Mucosa of descending colon (tissue), 3 donors: ENCODE data around the gene COL1A1. TPM values are rescaled to one million over a fixed set of nuclear protein-coding genes. Genes with fewer than 3 reads are reported as not detected.
A peak's percentile ranks its signal among the peaks of the same experiment; 100 is the strongest.

ENCODE experiments used
- ATAC-seq: fragments of 200-7000 bp; cut with Tn5 transposase; one replicate; pipeline ENCODE4 v1.9.1; 2020; ENCODE audit warnings: mild to moderate bottlenecking, moderate library complexity
- DNase-seq, 3 donors: peaks; one replicate each; pipeline ENCODE4 v3.0.0-alpha.2; 2020
- H3K36me3 ChIP-seq: fragments of 200-600 bp; one replicate; pipeline ENCODE4 v1.8.0; 2021; ENCODE audit warnings: low read depth, mild to moderate bottlenecking
- H3K4me1 ChIP-seq: fragments of 200-600 bp; one replicate; pipeline ENCODE4 v1.8.0; 2021; ENCODE audit warnings: low read depth, mild to moderate bottlenecking
- H3K4me3 ChIP-seq: fragments of 200-600 bp; one replicate; pipeline ENCODE4 v1.8.0; 2021; ENCODE audit warnings: mild to moderate bottlenecking
- H3K9me3 ChIP-seq: fragments of 200-600 bp; one replicate; pipeline ENCODE4 v1.8.0; 2021; ENCODE audit warnings: mild to moderate bottlenecking
- intact Hi-C, 2 donors: fragments of 100-400 bp; cut with DNase I in 1 of 2; cut with micrococcal nuclease in 1 of 2; formaldehyde crosslinking; loops; one replicate each; pipeline versions ENCODE4 v1.11.0 to v1.11.1; 2022; cut with DNase I, micrococcal nuclease
- total RNA-seq, 3 donors: library from RNA; stranded (reverse); fragmentation: NEBNext Ultra II Directional in 2 of 3; extraction: Animal tissue kit (Norgen Biotek cat#: 25700) in 2 of 3; gene quantifications; one replicate each; pipeline versions ENCODE4 v1.2.1 to v1.2.4, GENCODE V29; 2021 to 2023
- TF ChIP-seq, protein P1 (sequence below): fragments of 200-600 bp; IDR thresholded peaks from one replicate; pipeline ENCODE4 v1.8.0; 2022; ENCODE audit warnings: antibody characterized with exemption, mild to moderate bottlenecking
- donor health status: DM: no; HTN: no; CAD: no; lungs with moderate emphysema.
- donor health status: DM: no; HTN: no; CAD: no.
- donor health status: DM: no; HTN: yes; CAD: no.

COL1A1 gene
- total RNA-seq, 3 donors from 2014 or later, result 53.0 to 248 (median 160) TPM

GRCh38 chr17:50239937-50240336 is 38.5 kb upstream of the COL1A1 start:
- TF ChIP-seq, protein P1, sequence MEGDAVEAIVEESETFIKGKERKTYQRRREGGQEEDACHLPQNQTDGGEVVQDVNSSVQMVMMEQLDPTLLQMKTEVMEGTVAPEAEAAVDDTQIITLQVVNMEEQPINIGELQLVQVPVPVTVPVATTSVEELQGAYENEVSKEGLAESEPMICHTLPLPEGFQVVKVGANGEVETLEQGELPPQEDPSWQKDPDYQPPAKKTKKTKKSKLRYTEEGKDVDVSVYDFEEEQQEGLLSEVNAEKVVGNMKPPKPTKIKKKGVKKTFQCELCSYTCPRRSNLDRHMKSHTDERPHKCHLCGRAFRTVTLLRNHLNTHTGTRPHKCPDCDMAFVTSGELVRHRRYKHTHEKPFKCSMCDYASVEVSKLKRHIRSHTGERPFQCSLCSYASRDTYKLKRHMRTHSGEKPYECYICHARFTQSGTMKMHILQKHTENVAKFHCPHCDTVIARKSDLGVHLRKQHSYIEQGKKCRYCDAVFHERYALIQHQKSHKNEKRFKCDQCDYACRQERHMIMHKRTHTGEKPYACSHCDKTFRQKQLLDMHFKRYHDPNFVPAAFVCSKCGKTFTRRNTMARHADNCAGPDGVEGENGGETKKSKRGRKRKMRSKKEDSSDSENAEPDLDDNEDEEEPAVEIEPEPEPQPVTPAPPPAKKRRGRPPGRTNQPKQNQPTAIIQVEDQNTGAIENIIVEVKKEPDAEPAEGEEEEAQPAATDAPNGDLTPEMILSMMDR, result no peak
- intact Hi-C loops, result no loop called here
- Histone ChIP-seq H3K36me3 (no peaks in the 10 kb centered on the region), H3K9me3 (no peaks in the 10 kb centered on the region), H3K4me3 (no peak overlapping the region), H3K4me1 (no peaks in the 10 kb centered on the region)
- no peak for DNase-seq
- ATAC-seq, result no peak

GRCh38 chr17:50238601-50239280 is 37.3 kb upstream of the COL1A1 start:
- H3K36me3 ChIP-seq, result no peaks in the 10 kb centered on the region
- TF ChIP-seq, protein P1, result no peak
- H3K4me1 ChIP-seq, result no peaks in the 10 kb centered on the region
- no peak overlapping the region for H3K4me3 ChIP-seq
- DNase-seq (no peak), ATAC-seq (peak; percentile 25)
- intact Hi-C loops, result no loop called here
- H3K9me3 ChIP-seq, result no peaks in the 10 kb centered on the region

GRCh38 chr17:50237901-50238300 is 36.5 kb upstream of the COL1A1 start:
- TF ChIP-seq, protein P1, result no peak
- Histone ChIP-seq H3K4me3 (no peak overlapping the region), H3K4me1 (no peaks in the 10 kb centered on the region), H3K36me3 (no peaks in the 10 kb centered on the region), H3K9me3 (no peaks in the 10 kb centered on the region)
- ATAC-seq (no peak), DNase-seq (no peak)
- intact Hi-C loops, result no loop called here

DNA sequence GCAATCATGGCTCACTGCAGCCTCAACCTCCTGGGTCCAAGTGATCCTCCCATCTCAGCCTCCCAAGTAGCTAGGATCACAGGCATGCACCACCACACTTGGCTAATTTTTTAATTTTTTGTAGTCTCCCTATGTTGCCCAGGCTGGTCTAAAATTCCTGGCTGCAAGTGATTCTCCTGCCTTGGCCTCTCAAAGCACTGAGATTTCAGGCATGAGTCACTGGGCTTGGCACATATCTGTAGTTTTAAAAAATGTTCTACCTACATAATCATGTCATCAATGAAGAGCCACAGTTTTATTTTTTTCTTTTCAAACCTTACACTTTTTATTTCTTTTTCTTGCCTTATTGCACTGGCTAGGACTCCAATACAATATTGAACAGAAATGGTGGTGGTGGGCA is 33.1 kb upstream of the COL1A1 start:
- no peaks in the 10 kb centered on the region for H3K4me1 ChIP-seq
- no peak for DNase-seq
- no peak overlapping the region for H3K4me3 ChIP-seq
- H3K9me3 ChIP-seq, result no peaks in the 10 kb centered on the region
- TF ChIP-seq, protein P1, result no peak
- intact Hi-C loops, result no loop called here
- ATAC-seq, result no peak
- no peaks in the 10 kb centered on the region for H3K36me3 ChIP-seq

- no peaks in the 10 kb centered on the region for H3K4me1 ChIP-seq
- DNase-seq (no peak), ATAC-seq (no peak)
- no peaks in the 10 kb centered on the region for H3K36me3 ChIP-seq
- peaks cover 4% of the 10 kb centered on the region for H3K9me3 ChIP-seq
- intact Hi-C loops, result no loop called here
- no peak overlapping the region for H3K4me3 ChIP-seq
- TF ChIP-seq, protein P1, result no peak
Observed at GRCh38 chr17:50225701-50226240, 24.3 kb upstream of the COL1A1 start.
